ENCODE data around the gene ANAPC16.
A peak's percentile ranks its signal among the peaks of the same experiment; 100 is the strongest.
"Not testable (repeated sequence)": the region's sequence is repeated elsewhere in the genome, so short reads cannot be mapped to it uniquely, and the experiment has no call there.

The ANAPC16 gene

DNA sequence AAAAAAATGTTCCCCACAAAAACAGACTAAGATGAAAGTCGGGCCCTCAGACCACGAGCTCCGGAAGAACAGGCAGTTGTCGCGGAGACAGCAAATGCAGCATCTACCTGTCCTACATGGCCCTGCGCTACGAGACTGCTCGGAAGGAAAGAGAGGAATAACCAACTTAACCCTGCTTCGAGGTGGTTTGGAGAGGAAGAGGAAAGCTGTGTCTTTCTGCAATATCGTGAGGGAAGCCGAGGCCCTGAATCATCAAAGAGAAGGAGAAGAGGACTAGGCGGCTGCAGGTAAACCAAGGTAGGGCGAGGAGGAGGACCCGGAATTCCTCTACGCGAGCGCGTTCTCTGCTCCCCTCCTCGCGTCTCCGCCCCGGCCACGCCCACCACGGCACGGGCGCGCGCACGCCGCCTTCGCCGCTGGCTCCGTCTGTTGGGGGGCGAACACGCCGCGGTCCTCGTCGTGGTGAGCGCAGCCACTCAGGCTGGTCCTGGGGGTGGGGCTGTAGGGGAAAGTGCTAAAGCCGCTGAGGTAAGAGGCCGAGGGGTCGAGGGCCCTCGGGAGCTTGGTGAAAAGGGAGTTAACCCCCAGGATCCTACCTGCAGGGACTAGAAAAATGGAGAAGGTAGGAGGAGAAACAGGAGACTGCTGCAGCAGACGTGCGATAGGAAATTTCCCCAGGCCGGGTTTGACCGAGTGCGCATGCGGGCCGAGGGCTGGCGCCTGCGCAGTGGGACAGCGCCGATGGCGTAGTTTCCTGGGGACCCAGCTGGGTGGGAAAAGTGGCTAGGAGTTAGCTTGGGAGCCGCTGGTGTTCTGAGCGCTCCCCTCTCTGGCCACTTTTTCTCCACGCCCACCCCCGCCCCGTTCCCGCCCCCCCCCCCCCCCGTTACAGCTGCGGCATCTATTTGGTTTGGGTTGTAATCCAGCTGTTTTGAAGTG lies at the start of gene ANAPC16, which contains the start of gene ASCC1:
TSS of gene ANAPC16 (plus strand) at position 402 of the 939 bp plus-strand sequence. CDS start 7,903 bp downstream, outside the sequence.
TSS of gene ASCC1 (minus strand) at position 666 of the 939 bp plus-strand sequence. CDS start 2,978 bp downstream, outside the sequence.
- DNase-seq, result peak; percentile 98

DNA sequence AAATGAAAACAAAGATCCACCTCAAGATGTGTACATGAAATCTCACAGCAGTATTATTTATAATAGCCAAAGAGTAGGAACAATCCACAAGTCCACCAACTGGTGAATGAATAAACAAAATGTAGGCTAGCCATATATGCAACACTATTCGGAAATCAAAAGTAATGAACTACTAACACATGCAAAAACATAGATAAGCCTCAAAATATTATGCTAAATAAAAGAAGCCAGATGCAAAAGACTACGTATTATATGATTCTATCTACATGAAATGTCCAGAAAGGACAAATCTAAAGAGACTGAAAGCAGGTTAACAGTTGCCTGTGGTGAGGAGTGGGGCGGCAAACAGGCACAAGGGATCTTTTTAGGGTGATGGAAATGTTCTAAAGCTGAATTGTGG lies 48.7 kb upstream of the ANAPC16 start:
- no peak for DNase-seq

DNA sequence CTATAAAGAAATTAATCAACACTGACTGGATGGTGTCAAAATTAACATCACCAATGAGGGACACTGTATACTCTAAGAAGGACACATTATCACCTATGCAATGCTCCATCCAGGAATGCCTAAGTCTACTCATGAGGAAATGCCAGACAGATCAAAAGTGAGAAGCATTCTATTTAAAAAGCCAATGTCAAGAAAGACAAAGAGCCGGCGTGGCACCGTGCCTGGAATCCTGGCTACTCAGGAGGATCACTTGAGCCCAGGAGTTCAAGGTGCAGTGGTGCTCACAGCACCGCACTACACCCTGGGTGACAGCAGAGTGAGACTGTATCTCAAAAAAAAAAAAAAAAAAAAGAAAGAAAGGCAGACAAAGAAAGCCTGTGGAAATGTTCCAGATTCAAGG lies 45.5 kb upstream of the ANAPC16 start:
- DNase-seq, result no peak

DNA sequence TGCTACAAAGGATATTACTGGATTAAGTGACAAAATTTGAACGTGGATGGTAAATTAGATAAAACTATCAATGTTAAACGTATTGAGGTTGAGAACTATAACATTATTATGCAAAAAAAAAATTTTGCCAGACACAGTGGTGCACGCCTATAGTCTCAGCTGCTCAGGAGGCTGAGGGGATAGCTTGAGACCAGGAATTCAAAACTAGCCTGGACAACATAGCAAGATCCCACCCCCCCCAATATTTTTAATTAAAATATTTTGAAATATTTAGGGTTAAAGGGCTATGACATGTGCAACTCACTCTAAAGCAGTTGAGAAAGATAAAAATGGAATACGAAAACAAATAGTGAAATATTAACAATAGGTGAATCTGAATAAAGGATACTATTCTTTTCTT lies 45.1 kb upstream of the ANAPC16 start:
- DNase-seq, result no peak

DNA sequence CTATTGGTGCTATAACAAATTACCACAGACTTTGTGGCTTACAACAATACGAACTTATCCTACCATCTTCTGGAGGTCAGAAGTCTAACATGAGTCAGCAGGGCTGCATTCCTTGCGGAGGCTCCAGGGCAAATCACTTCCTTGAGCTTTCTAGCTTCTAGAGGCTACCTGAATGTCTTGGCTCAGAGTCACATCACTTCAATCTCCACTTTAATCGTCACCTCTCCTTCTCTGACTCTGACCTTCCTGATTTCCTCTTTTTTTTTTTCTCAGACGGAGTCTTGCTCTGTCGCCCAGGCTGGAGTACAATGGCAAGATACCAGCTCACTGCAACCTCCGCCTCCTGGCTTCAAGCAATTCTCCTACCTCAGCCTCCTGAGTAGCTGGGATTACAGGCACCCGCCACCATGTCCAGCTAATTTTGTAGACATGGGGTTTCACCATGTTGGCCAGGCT lies 44.6 kb upstream of the ANAPC16 start:
- DNase-seq, result no peak

DNA sequence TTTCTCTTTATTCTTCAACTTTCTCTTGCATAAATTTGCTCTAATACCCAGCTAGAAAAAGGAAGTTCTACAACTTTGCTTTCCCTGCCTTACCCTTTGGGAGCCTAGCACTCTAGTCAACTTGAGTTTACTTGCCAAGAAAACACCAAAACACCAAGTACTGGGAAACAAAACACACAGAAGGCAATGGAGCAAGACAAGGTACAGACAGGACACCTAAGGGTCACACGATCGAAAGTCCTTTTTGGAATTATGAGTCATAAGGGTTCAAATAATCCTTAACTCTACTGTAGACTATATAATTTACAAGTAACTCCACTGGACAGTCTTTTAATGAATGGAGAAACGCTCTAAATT lies 42.6 kb upstream of the ANAPC16 start:
- DNase-seq, result no peak

DNA sequence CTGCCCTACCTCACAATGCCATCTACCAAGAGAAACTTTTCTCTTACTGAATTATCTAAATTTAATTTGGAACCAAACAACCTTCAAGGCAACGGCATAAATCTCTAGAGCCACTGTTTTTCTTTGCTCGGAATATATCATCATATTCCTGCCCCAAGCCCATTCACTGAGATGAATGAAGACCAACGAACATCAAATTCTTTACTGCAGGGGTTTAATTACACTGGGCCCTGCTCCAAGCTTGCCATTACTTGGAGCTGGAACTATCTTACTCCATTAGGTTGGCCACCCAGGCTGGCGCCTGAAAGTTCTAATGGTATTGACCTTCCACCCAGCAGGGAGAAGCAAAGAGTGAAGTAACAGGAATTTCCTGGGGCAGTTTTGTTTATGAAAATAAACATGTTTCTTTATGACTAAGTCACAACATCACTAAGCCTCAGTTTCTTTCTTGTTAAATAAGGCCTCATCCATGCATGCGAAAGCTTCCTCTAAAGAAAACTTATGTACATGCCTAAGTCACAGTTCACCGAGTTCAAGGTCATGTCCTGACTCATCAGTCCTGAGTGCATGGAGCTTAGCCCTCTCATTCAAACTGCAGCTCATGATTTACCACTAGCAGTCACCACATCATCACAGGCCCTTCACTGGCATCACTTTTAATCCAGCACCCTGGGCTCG lies 42.1 kb upstream of the ANAPC16 start:
- DNase-seq, result no peak

DNA sequence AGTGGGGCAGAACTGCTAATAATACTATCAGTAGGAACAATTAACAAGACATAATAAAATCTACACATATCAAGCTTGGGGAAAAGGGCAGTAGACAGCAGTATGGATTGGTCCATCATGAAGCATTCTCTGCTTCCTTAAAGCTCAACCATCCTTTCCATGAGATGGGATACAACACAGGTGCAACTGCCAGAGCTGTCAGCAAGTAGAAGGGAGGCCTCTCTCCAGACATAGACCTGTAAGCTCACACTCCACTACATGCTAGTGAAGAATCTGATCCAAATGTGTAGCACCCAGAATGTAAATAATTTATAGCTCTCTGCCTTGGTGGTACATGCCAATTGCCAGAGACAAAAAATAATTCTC lies 41.5 kb upstream of the ANAPC16 start:
- DNase-seq, result no peak

DNA sequence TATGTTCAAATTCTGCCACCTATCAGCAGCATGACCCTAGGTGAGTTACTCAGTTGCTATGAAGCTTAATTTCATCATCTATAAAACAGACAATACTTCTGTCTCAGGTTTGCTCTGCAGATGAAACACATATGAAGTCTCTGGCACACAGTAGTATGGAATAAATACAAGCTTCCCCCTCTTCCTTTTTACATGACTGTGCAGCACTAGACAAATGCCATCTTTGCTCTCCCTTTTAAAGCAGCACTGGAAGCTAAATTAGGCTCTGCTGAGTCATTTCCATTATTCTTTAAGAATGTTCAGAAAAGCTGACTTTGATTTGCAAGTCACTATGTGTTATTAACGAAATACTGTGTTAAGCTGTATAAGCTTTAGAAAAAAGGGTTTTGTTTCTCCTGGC lies 40.7 kb upstream of the ANAPC16 start:
- DNase-seq, result no peak

DNA sequence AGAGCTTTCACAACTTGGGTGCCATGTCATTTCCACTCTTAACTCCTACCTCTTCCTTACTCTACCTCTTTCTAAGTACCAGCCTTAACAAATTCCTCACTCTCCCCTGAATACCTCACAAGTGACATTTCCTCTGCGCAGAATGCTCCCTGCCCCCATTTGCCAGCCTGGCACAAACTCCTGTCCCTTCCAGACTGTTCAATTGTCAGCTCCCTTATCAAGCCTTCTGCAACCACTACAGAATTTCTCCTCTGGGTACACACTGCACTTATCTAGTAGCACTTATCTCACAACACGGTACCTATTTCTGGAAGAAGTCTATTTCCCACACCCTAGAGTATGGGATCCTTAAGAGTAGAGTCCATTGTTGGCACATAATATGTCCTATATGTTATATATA lies 39.1 kb upstream of the ANAPC16 start:
- no peak for DNase-seq

DNA sequence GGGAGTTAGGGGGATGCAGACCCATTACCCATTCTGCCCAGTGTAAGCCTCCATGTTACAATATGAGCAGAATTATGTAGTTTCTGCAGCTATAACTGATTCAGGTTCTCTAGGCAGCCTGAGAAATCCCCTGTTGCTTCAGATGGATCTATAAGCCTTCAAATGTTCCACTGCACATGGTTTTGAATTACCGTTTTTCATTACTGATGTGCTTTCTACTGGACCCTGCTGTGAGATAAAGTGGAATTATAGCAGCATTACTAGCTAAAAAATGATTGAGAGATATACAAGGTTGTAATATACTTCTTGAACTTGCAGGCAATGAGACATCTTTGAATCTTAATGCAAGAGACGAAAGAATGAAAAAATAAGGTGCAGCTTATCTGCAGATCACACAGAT lies 38.4 kb upstream of the ANAPC16 start:
- DNase-seq, result no peak

DNA sequence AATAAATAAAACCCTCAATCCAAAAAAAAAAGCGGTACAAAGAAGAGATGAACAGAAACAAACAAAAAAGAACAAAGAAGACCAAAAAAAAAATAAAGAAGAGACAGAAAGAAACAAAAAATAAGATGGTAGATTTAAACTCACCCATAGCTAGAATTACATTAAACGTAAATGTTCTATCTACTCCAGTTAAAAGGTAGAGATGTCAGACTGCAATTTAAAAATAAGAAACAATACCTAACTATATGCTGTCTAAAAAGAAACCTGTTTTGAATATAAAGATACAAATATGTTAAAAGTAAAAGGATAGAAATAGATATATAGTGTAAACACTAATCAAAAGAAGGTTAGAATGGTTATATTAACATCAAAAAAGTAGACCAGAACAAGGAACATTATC lies 31.7 kb upstream of the ANAPC16 start:
- no peak for DNase-seq

DNA sequence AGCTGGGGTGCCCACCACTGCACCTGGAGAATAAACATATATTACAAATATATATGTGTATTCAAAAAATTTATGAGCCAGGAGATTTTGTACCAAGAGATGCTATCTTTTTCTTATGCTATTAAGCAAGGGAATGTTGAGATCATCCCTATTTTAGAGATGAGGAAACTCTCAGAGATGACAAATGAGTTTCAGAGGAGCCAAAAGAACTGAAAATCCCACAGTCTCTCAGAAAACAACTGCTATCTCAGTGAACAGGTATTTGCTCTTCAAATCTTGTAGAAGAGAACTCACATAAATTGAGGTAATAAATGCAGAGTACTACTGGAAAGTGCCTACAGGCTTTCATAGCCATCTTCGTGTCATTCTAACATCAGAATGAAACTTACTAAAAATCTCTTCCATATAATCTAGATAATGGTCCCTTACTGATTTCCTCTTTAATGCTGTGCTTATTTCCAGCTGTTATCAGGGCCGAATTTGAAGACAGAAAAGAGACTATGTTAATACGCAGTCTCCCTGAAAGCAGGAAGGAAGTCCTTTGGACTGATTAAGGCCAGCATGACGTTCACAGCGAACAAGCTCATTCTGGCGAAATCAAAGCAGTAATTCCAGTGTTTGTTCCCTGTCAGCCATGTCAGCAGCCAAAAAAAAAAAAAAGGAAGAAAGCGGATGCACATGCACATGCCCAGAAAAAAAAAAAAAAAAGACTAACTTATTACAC lies 29.4 kb upstream of the ANAPC16 start:
- no peak for DNase-seq

DNA sequence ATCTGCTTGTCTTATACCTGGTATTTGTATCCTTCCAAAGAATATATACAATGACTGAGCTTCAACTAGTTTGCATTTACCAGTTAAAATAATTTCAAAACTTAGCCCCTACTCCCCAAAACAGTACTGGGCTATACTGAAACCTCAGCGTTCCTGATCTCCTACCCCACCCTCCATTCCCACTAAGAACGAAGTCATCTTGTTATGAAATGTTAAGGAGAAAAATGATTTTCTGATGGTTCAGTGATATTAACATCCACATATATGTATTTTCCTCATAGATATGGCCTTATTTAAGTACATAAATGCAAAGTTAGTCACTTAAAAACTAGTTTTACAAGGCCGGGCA lies 28.9 kb upstream of the ANAPC16 start:
- DNase-seq, result no peak

DNA sequence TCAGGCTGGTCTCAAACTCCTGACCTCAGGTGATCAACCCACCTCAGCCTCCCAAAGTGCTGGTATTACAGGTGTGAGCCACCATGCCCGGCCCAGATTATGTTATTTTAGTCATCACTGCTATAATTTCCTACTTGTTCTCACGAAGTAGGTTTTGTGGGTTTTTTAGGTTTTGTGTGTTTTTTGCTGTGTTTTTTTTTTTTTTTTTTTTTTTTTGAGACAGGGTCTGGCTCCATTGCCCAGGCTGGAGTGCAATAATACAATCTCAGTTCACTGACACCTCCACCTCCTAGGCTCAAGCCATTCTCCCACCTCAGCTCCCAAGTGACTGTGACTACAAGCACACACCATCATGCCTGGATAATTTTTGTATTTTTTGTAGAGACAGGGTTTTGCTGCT lies 20.9 kb upstream of the ANAPC16 start:
- no peak for DNase-seq

DNA sequence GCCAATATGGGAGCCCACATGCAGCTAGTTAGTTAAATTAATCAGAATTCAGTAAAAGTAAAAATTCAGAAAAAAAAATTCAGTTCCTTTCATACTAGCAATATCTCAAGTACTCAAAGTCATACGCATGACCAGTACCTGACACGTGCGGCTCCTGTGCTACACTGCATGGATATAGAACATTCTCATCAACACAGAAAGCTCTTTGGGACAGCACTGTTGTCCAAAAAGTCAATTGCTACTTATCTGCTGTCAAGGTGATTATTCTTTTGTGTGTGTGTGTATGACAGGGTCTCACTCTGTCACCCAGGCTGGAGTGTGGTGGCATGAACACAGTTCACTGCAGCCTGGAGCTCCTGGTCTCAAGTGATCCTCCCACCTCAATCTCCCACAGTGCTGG lies 14.9 kb upstream of the ANAPC16 start:
- no peak for DNase-seq

DNA sequence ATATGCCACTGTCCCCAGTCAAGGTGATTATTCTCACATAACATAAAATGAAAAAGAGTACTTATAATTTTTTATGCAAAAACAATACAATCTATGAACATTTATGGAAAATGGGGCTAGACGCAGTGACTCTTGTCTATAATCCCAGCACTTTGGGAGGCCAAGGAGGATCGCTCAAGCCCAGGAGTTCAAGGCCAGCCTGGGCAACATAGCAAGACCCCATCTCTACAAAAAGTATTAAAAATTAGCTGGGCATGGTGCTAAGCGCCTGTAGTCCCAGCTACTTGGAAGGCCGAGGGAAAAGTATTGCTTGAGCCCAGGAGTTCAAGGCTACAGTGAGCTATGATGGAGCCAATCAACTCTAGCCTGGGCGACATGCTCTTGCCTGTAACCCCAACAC lies 14.5 kb upstream of the ANAPC16 start:
- DNase-seq, result no peak

DNA sequence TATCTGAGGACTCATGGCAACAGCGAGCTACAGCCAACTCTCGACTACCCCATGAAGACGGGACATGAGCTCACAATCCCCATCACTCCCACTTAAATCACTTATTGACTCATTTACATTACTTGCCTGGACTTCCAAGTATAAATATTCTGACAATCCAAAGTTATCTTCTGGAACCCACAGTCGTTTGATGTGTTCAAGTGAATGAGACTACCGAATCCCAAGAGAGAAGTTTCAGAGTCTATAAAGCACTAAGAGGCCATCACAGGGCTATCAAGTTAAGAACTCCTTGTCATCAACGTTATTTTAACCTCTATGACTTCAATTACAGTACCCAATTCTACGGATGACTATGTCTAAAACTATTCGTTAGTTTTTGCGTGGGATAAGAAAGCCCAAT lies 11.5 kb upstream of the ANAPC16 start:
- DNase-seq, result no peak

DNA sequence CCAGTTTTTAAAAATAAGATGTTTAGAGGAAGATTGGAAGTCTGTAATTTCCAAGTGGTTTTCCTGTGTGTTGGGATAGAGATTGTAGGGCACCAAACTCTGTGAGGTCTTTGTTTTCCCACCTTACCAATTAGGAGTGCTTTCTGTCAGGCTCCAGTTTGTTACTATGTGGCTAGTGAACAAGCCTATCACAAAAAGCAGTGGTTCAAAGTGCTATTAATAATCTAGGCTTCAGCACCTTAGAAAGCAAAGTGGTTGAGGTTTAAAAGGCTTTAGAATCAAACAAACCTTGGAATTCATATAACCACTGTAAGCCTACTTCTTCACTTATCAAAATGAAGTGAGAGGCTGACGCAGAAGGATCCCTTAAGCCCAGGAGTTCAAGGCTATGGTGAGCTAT lies 11.1 kb upstream of the ANAPC16 start:
- no peak for DNase-seq

DNA sequence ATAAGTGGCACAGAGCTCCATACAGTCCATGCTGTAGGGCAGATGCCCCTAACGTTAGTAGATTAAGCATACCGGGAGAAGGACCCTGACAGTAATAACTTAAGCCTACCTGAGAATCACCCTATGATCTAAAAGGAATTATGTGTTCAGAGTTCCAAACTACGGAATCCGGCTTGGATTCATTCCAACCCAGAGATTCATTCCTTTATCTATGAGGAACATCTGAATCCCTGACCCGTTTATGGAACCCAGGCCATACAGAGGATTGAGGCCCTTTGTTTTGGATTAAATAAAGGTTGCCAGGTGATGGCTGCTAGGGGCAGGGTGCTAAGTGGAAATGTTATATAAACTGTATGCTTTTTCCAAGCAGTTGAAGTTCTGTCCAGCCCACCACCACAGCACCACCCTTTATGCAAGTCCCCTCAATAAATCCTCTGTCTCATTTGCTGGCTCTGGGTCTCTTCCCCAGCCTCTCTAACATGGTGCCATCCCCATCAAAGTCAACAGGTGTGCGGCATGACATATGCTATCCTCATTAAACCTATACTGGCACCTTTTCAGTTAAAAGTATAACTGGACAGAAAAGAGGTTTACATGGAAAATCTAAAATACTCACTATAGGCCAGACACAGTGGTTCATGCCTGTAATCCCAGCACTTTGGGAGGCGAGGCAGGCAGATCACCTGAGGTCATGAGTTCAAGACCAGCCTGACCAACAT lies 9.1 kb upstream of the ANAPC16 start:
- DNase-seq, result no peak

DNA sequence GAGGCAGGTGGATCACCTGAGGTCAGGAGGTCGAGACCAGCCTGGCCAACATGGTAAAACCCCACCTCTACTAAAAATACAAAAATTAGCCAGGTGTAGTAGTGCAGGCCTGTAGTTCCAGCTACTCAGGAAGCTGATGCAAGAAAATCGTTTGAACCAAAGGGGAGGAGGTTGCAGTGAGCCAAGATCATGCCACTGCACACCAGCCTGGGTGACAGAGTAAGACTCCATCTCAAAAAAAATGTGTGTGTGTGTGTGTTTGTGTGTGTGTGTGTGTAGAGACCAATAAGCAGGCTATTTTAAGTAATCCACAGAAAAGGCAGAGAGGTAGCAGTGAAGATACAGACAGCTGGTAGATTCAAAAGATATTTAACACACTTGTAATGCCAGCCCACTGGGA lies 7.3 kb upstream of the ANAPC16 start:
- DNase-seq, result not testable (repeated sequence)

DNA sequence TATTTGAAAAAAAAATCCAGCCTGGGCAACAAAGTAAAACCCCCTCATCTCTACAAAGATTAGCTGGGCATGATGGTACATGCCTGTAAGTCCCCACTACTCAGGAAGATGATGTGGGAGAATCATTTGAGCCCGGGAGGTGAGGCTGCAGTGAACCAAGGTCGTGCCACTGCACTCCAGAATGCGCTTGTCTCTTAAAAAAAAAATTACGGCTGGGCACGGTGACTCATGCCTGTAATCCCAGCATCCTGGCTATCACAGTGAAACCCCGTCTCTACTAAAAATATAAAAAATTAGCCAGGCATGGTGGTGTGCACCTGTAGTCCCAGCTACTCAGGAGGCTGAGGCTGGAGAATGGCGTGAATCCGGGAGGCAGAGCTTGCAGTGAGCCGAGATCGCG lies 4.4 kb upstream of the ANAPC16 start:
- not testable (repeated sequence) for DNase-seq

DNA sequence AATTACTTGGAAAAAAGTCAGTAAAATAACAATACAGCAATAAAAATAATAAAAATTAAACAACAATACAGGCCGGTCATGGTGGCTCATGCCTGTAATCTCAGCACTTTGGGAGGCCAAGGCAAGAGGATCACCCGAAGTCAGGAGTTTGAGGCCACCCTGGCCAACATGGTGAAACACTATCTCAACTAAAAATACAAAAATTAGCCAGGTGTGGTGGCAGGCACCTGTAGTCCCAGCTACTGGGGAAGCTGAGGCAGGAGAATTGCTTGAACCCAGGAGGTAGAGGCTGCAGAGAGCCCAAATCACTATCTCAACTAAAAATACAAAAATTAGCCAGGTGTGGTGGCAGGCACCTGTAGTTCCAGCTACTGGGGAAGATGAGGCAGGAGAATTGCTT lies 4.0 kb upstream of the ANAPC16 start:
- DNase-seq, result not testable (repeated sequence)
